Naive thymus-derived CD8-positive, alpha-beta T cell (primary cell): ENCODE results near the gene ATP6V0E1. TPM values are rescaled to one million over a fixed set of nuclear protein-coding genes. Genes with fewer than 3 reads are reported as not detected.

Source experiments
- ATAC-seq, 2 donors: fragments of 150-1000 bp; cut with Tn5 transposase in 1 of 2; sonication (Bioruptor Pico), chemical (Tn5 transposase) in 1 of 2; 1 replicate in 1 of 2; 2 replicates in 1 of 2; pipeline ENCODE4 v1.10.0; 2021; ENCODE audit warnings: mild to moderate bottlenecking in 2 of 2, moderate library complexity in 2 of 2
- POLR2A ChIA-PET: fragments of 350-600 bp; sonication (Branson Sonifier 250); formaldehyde crosslinking; loops from one replicate; lab custom pipeline; 2021; ENCODE audit warnings: antibody characterized with exemption; lab: Charles Lee
- DNase-seq, 10 donors: peaks; one replicate each; pipeline versions ENCODE4 v3.0.0 to v3.0.0-alpha.2; 2020 to 2022
- H3K27ac Mint-ChIP-seq, 10 donors: one replicate each; pipeline ENCODE4 v1.8.0; 2020 to 2022; ENCODE audit warnings: mild to moderate bottlenecking in 10 of 10, mixed read lengths in 10 of 10, moderate library complexity in 4 of 10, inconsistent platforms in 1 of 10
- H3K27me3 Mint-ChIP-seq, 5 donors: one replicate each; pipeline ENCODE4 v1.8.0; 2021 to 2022; ENCODE audit warnings: mixed read lengths in 5 of 5
- H3K36me3 Mint-ChIP-seq, 3 donors: one replicate each; pipeline ENCODE4 v1.8.0; 2020 to 2022; ENCODE audit warnings: mixed read lengths in 3 of 3, mild to moderate bottlenecking in 2 of 3, inconsistent platforms in 1 of 3
- H3K4me1 Mint-ChIP-seq, 4 donors: one replicate each; pipeline ENCODE4 v1.8.0; 2021 to 2022; ENCODE audit warnings: mixed read lengths in 4 of 4
- H3K4me3 Mint-ChIP-seq, 10 donors: one replicate each; pipeline ENCODE4 v1.8.0; 2020 to 2022; ENCODE audit warnings: mild to moderate bottlenecking in 10 of 10, mixed read lengths in 10 of 10, moderate library complexity in 6 of 10, inconsistent platforms in 1 of 10
- H3K9me3 Mint-ChIP-seq, 9 donors: one replicate each; pipeline ENCODE4 v1.8.0; 2020 to 2022; ENCODE audit warnings: mixed read lengths in 9 of 9, mild to moderate bottlenecking in 3 of 9, inconsistent platforms in 1 of 9, moderate library complexity in 1 of 9
- polyA plus RNA-seq, 3 donors: library from polyadenylated mRNA; unstranded; fragments of 300-500 nt; fragmentation: Illumina TruSeq; gene quantifications; one replicate each; pipeline ENCODE4 v1.2.3, GENCODE V29; 2021
- total RNA-seq, 8 experiments: library from RNA in 2 of 8; stranded (reverse) in 2 of 8; gene quantifications; one replicate each; pipeline ENCODE4 v1.2.3 and lab custom pipeline; 2021 to 2026

ATP6V0E1 gene
- total RNA-seq (100 to 1,000 TPM; 141 to 150 TPM), polyA plus RNA-seq (100 to 1,000 TPM; 411 to 532 (median 494) TPM), total RNA-seq (lab: John Stamatoyannopoulos, UW) (33.0 to 119 (median 86.4) reads per million in 6 experiments)

- Mint-ChIP-seq H3K27me3 (no peaks in the 10 kb centered on the region), H3K9me3 (no peaks in the 10 kb centered on the region), H3K4me1 (peaks cover 9 to 57% (median 35%) of the 10 kb centered on the region in 4 donors), H3K27ac (peak within 1 kb of the TSS; percentile 92 to 99 (median 99)), H3K4me3 (peak within 1 kb of the TSS; percentile 94 to 99 (median 97)), H3K36me3 (peaks cover 0 to 29% (median 7%) of the 10 kb centered on the region in 3 donors)
- POLR2A ChIA-PET, result interaction anchor here (0.5 to 3.9 kb wide), 28 partner anchors 11 to 699 kb away, joined by 3 to 64 read pairs (median 4); partner anchors contain the start of genes BNIP1, BOD1, DUSP1 and RPL26L1
- DNase-seq (peak; percentile 89 to 96 (median 92)), ATAC-seq (peak; percentile 83 to 86)
Measured at GRCh38 chr5:172983542-172984243, at the start of gene ATP6V0E1. TSS of gene ATP6V0E1 (plus strand) at chr5:172983771. CDS start at chr5:172983861, 90 bp downstream.

- DNase-seq, result no peak
- POLR2A ChIA-PET, result no interaction called here
- H3K27me3 Mint-ChIP-seq, result no peaks in the 10 kb centered on the region
- no peak for ATAC-seq
- H3K9me3 Mint-ChIP-seq, result no peaks in the 10 kb centered on the region
- H3K36me3 Mint-ChIP-seq, result peaks cover 4 to 47% (median 11%) of the 10 kb centered on the region in 3 donors
- H3K27ac Mint-ChIP-seq, result no peak overlapping the region
- peaks cover 6 to 9% (median 6%) of the 10 kb centered on the region in 4 donors for H3K4me1 Mint-ChIP-seq
- H3K4me3 Mint-ChIP-seq, result no peak overlapping the region
Measured at GRCh38 chr5:172935096-172935495, 48.5 kb upstream of the ATP6V0E1 start.

GRCh38 chr5:172936401-172936800 lies 47.2 kb upstream of the ATP6V0E1 start:
- peaks cover 6 to 9% (median 6%) of the 10 kb centered on the region in 4 donors for H3K4me1 Mint-ChIP-seq
- H3K4me3 Mint-ChIP-seq, result no peak overlapping the region
- peaks cover 4 to 53% (median 11%) of the 10 kb centered on the region in 3 donors for H3K36me3 Mint-ChIP-seq
- H3K27ac Mint-ChIP-seq, result peak overlapping the region in 1 of 10 donors; percentile 81
- ATAC-seq, result no peak
- H3K27me3 Mint-ChIP-seq, result no peaks in the 10 kb centered on the region
- DNase-seq, result no peak
- no peaks in the 10 kb centered on the region for H3K9me3 Mint-ChIP-seq
- POLR2A ChIA-PET, result no interaction called here

GRCh38 chr5:172939071-172939470 lies 44.5 kb upstream of the ATP6V0E1 start:
- ATAC-seq, result no peak
- POLR2A ChIA-PET, result interaction anchor here (0.8 kb wide), 1 partner anchor 242 kb away, joined by 3 read pairs; no protein-coding TSS in a partner anchor
- Mint-ChIP-seq H3K27me3 (no peaks in the 10 kb centered on the region), H3K27ac (no peak overlapping the region), H3K9me3 (no peaks in the 10 kb centered on the region), H3K4me3 (no peak overlapping the region), H3K4me1 (peaks cover 0 to 3% (median 0%) of the 10 kb centered on the region in 4 donors), H3K36me3 (peaks cover 4 to 61% (median 9%) of the 10 kb centered on the region in 3 donors)
- DNase-seq, result no peak

GRCh38 chr5:172939611-172940267 lies 43.8 kb upstream of the ATP6V0E1 start:
- Mint-ChIP-seq H3K4me3 (no peak overlapping the region), H3K9me3 (no peaks in the 10 kb centered on the region), H3K27ac (peak overlapping the region in 1 of 10 donors; percentile 22), H3K4me1 (peaks cover 0 to 3% (median 0%) of the 10 kb centered on the region in 4 donors), H3K36me3 (peaks cover 4 to 64% (median 9%) of the 10 kb centered on the region in 3 donors), H3K27me3 (no peaks in the 10 kb centered on the region)
- DNase-seq (no peak), ATAC-seq (no peak)
- POLR2A ChIA-PET, result interaction anchor here (0.8 kb wide), 1 partner anchor 243 kb away, joined by 3 read pairs; no protein-coding TSS in a partner anchor

GRCh38 chr5:172940268-172941066 lies 43.1 kb upstream of the ATP6V0E1 start:
- POLR2A ChIA-PET, result no interaction called here
- no peak overlapping the region for H3K27ac Mint-ChIP-seq

GRCh38 chr5:172941067-172941516 lies 42.5 kb upstream of the ATP6V0E1 start:
- Mint-ChIP-seq H3K27ac (peak overlapping the region in 4 of 10 donors; percentile 33 to 67 (median 61)), H3K4me3 (no peak overlapping the region), H3K4me1 (no peaks in the 10 kb centered on the region), H3K27me3 (no peaks in the 10 kb centered on the region), H3K9me3 (no peaks in the 10 kb centered on the region), H3K36me3 (peaks cover 0 to 70% (median 10%) of the 10 kb centered on the region in 3 donors)
- ATAC-seq, result no peak
- POLR2A ChIA-PET, result no interaction called here
- no peak for DNase-seq

More at GRCh38 chr5:172940268-172941066, 43.1 kb upstream of the ATP6V0E1 start:
- Mint-ChIP-seq H3K4me1 (peaks cover 0 to 3% (median 0%) of the 10 kb centered on the region in 4 donors), H3K27me3 (no peaks in the 10 kb centered on the region), H3K36me3 (peaks cover 4 to 71% (median 9%) of the 10 kb centered on the region in 3 donors), H3K9me3 (no peaks in the 10 kb centered on the region), H3K4me3 (no peak overlapping the region)
- ATAC-seq (no peak), DNase-seq (no peak)

- POLR2A ChIA-PET, result no interaction called here
- no peaks in the 10 kb centered on the region for H3K9me3 Mint-ChIP-seq
- no peaks in the 10 kb centered on the region for H3K4me1 Mint-ChIP-seq
- no peaks in the 10 kb centered on the region for H3K27me3 Mint-ChIP-seq
- DNase-seq (no peak), ATAC-seq (no peak)
- H3K36me3 Mint-ChIP-seq, result peaks cover 0 to 69% (median 5%) of the 10 kb centered on the region in 3 donors
- no peak overlapping the region for H3K4me3 Mint-ChIP-seq
- H3K27ac Mint-ChIP-seq, result peak overlapping the region in 3 of 10 donors; percentile 53 to 81 (median 60)
Measured at GRCh38 chr5:172942556-172942955, 41.0 kb upstream of the ATP6V0E1 start.

- H3K9me3 Mint-ChIP-seq, result no peaks in the 10 kb centered on the region
- H3K4me1 Mint-ChIP-seq, result peaks cover 0 to 3% (median 0%) of the 10 kb centered on the region in 4 donors
- H3K36me3 Mint-ChIP-seq, result peaks cover 0 to 67% (median 7%) of the 10 kb centered on the region in 3 donors
- POLR2A ChIA-PET, result no interaction called here
- H3K27me3 Mint-ChIP-seq, result no peaks in the 10 kb centered on the region
- DNase-seq (no peak), ATAC-seq (no peak)
- H3K4me3 Mint-ChIP-seq, result no peak overlapping the region
- peak overlapping the region in 1 of 10 donors; percentile 34 for H3K27ac Mint-ChIP-seq
Measured at GRCh38 chr5:172943283-172943841, 40.2 kb upstream of the ATP6V0E1 start.

- POLR2A ChIA-PET, result no interaction called here
Measured at GRCh38 chr5:172943906-172944305, 39.7 kb upstream of the ATP6V0E1 start.

GRCh38 chr5:172944741-172945140 lies 38.8 kb upstream of the ATP6V0E1 start:
- peaks cover 0 to 63% (median 7%) of the 10 kb centered on the region in 3 donors for H3K36me3 Mint-ChIP-seq
- POLR2A ChIA-PET, result no interaction called here
- no peaks in the 10 kb centered on the region for H3K9me3 Mint-ChIP-seq
- no peak for DNase-seq
- H3K4me1 Mint-ChIP-seq, result peaks cover 0 to 3% (median 0%) of the 10 kb centered on the region in 4 donors
- no peak overlapping the region for H3K4me3 Mint-ChIP-seq
- peak overlapping the region in 1 of 10 donors; percentile 79 for H3K27ac Mint-ChIP-seq
- no peak for ATAC-seq
- no peaks in the 10 kb centered on the region for H3K27me3 Mint-ChIP-seq

More at GRCh38 chr5:172943906-172944305, 39.7 kb upstream of the ATP6V0E1 start:
- no peaks in the 10 kb centered on the region for H3K27me3 Mint-ChIP-seq
- no peaks in the 10 kb centered on the region for H3K9me3 Mint-ChIP-seq
- H3K36me3 Mint-ChIP-seq, result peaks cover 0 to 64% (median 7%) of the 10 kb centered on the region in 3 donors
- ATAC-seq (no peak), DNase-seq (no peak)
- no peak overlapping the region for H3K4me3 Mint-ChIP-seq
- H3K4me1 Mint-ChIP-seq, result peaks cover 0 to 3% (median 0%) of the 10 kb centered on the region in 4 donors
- H3K27ac Mint-ChIP-seq, result no peak overlapping the region
